HG03439 (cell line): ENCODE measurements around the gene RHNO1.

Experiments
- ATAC-seq: cut with Tn5 transposase; IDR thresholded peaks from one replicate; pipeline ENCODE4 v1.9.1; 2021; ENCODE audit warnings: mild to moderate bottlenecking, moderate library complexity; ENCODE audit not compliant: unreplicated experiment

RHNO1 gene, protein sequence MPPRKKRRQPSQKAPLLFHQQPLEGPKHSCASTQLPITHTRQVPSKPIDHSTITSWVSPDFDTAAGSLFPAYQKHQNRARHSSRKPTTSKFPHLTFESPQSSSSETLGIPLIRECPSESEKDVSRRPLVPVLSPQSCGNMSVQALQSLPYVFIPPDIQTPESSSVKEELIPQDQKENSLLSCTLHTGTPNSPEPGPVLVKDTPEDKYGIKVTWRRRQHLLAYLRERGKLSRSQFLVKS

GRCh38 chr12:2877047-2877952 is at the start of gene RHNO1, which contains the start of gene FOXM1:
Gene RHNO1 (plus strand): TSS chr12:2877223. CDS start chr12:2885367, 8,144 bp downstream.
Gene FOXM1 (minus strand): TSS chr12:2877174. CDS start chr12:2874478, 2,696 bp downstream.
- ATAC-seq = peak; percentile 80

DNA sequence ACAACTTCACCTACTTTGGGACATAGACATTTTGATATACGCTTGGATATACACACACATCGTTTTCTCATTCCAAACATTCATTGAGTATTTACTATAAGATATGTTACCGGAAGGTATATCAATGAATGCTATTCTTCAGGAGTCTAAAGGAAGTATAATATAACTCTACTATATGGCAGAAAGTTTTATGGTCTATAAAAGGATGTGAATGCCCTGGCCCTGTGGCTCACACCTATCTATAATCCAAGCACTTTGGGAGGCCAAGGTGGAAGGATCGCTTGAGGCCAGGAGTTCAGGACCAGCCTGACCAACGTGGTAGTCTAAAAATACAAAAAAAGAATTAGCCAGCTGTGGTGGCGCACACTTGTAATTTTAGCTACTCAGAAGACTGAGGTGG is 47.7 kb upstream of the RHNO1 start:
- ATAC-seq = no peak

GRCh38 chr12:2832550-2833127 is 44.4 kb upstream of the RHNO1 start:
- ATAC-seq = no peak

DNA sequence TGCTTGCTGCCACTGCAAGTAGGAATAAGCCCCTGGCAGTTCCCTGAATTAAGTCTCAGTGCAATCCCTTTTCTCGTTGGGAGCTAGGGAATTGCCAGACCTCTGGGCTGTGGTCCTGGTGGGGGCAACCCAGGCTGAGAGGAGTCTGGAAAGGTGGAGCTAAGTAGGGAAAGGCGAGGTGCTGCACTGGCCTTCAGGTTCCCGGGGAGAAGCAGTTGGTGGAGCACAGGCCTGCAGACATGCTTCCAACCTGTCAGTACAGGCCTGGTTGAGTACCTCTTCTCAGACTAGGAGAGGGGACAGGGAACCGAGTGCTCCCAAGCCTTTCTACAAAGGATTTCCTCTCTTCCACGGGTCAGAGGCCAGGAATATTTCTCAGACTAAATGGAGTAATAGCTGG is 43.7 kb upstream of the RHNO1 start:
- no peak for ATAC-seq

GRCh38 chr12:2833810-2834209 is 43.2 kb upstream of the RHNO1 start:
- ATAC-seq = no peak

- no peak for ATAC-seq
Measured at GRCh38 chr12:2834581-2835491, 42.2 kb upstream of the RHNO1 start, which contains the start of gene NRIP2. Gene NRIP2 (minus strand): TSS chr12:2835035. CDS start chr12:2834983, 52 bp downstream.

DNA sequence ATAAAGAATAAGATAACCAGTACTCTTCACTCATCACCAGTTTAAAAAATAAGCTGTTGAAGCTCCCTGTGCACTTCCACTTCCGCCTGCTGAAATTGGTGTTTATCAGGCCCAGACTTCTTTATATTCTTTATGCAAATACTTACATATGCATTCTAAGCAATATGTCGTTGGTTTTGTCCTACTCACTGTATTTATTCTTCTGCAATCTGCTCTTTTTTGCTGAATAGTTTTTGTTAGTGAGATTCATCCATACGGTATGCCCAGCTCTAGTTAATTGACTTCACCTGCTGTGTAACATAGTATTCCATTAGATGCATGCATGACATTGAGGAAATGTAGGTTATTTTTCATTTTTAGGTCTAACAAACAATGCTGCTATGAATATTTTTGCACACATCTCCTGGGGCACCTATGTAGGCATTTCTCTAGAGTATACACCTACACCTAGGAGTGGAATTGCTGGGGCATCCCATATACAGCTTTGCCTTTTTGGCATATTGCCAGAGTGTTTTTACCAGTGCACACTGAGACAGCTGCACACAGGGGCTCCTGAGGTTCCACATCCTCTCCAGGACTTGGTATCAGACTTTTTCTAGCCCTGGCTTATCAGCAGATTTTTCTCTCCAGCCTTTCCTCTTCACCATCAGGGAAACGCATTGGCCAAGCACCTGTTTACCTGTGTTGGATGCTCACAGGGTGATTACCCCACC is 41.2 kb upstream of the RHNO1 start:
- ATAC-seq = no peak

GRCh38 chr12:2836574-2836973 is 40.4 kb upstream of the RHNO1 start:
- no peak for ATAC-seq

DNA sequence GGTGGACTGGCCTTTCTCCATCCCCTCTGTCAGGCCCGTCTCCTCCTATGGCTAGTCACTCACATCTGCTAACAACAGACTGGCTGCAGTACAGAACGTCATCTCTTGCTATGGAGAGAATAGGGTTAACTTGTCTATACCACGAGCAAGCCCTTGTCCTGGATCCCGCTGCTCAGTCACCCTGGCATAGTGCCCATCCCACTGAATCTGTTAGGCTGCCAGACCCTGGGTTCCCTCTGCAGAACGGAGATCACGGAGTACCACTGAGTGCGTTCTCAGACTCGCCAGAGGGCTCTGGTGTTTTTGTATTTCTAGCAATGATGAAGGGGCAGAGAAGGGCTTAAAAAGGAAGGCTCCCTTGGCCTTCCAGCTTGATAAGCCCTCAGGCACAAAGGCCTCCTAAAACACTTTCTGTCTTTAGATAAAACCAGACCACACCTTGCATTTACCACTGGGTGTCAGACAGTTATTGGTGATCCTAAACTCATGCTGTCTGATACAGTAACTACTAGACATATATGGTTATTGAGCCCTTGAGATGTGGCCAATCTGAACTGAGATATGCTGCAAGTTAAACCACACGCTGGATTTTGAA is 35.9 kb upstream of the RHNO1 start:
- no peak for ATAC-seq

DNA sequence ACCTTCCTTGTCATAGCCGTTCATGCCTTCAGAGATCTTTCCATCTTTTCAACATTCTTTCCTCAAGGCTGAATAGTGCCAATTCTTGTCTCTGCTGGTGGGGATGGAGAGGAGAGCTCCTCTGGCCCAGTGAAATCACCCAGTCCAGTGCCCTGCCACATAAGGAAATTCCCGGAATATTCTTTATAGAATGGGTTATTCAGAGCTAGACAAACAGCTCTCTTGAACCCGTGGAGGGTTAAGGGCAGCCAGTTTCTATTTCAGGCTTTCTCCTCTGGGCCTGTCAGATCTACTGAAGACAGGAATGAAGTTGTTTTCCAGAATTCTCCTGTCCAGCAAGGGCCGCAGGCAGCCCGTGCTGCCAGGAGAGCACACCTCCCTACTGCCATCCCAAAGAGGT is 34.1 kb upstream of the RHNO1 start:
- ATAC-seq = no peak

DNA sequence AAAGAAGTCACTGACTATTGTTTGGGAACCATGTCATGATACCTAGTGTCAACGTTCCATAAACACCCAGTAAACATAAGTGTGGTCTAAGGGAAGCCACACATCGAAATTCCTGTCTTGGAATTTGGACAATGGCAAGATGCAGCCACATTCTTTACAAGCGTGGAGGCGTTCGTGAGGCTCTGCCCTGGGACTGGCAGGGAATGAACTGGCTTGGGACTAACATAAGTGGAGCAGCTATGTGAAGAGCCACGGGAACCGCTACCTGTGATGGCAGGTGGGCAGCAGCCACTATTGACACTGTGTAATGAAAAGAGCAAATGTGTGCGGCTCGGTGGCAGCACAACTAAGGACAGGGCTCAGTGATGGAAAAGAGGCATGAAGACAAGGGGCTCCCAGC is 32.2 kb upstream of the RHNO1 start:
- no peak for ATAC-seq

- no peak for ATAC-seq
Measured at GRCh38 chr12:2845280-2845679, 31.7 kb upstream of the RHNO1 start.

DNA sequence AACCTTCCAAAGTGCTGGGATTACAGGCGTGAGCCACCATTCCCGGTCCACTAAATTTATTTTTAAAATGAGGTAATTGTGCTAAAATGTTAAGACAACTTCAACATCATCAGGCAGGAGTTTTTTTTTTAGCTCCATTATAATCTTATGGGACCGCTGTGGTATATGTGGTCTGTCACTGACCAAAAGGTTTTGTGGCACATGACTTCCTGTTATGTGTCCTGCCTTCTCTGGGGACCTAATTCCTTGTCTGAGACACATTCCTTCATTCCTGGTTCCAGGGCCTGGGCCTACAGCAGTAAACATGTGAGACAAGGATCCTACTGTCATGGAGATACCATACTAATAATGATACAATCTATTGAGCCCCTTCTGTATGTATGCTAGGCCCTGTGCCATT is 25.1 kb upstream of the RHNO1 start:
- no peak for ATAC-seq

DNA sequence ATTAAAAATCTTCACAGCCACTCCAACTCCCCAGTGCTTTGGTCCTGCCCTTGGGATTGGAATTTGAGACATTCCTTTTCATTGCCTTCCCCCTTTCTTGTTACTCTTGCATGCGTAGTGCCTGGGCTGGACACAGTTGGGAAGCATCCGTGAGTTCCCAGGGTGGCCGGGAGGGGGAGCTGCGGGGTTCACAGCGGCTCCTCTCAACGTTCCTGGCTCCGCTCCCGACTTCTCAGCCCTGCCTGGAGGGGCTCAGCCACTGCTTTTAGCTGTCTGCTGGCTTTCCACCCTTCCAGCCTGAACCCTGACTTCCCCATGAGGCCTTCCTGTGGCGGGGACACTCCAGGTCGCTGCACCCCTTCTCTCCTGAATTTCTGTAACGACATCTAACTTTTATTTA is 23.4 kb upstream of the RHNO1 start:
- no peak for ATAC-seq

GRCh38 chr12:2854669-2855453 is 22.2 kb upstream of the RHNO1 start:
- ATAC-seq = no peak

DNA sequence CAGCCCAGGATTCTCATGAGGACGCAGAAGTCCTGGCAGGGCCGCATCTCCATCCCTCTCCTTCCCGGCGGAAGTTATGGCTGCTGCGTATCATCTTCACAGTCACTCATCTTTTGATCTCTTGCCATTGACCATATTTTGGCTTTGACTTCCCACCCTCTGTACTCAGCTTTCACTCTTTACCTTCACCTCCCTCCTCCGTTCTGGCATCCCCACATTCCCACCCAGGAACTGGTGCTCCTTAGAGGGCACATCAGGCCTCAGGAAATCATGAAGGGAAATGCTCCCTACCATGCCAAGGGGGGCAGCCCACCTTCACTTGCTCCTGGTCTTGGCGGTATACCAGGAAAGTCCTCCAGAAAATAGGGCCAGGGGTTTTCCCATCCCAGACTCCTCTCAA is 21.5 kb upstream of the RHNO1 start:
- no peak for ATAC-seq

- no peak for ATAC-seq
Measured at GRCh38 chr12:2856051-2856450, 21.0 kb upstream of the RHNO1 start.

- no peak for ATAC-seq
Measured at GRCh38 chr12:2857021-2857431, 20.0 kb upstream of the RHNO1 start, which contains the start of gene TEX52. Gene TEX52 (minus strand): TSS chr12:2857039. CDS start chr12:2857026, 13 bp downstream.

- ATAC-seq = no peak
Measured at GRCh38 chr12:2857576-2857975, 19.4 kb upstream of the RHNO1 start.
